ENCODE results near the gene FEM1B.

The FEM1B gene

DNA sequence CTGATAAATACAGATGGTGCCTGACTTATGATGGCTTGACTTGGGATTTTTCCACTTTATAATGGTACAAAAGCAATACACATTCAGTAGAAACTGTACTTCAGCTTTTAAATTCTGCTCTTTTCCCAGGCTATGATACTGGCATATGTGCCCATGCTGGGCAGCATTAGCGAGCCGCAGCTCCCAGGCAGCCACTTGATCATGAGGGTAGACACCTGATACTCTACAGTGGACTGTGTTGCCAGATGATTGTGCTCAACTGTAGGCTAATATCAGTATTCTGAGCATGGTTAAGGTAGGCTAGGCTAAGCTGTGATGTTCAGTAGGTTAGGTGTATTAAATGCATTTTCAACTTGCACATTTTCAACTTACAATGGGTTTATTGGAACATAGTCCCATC is 17.7 kb upstream of the FEM1B start:
- DNase-seq (ENCODE audit: low read depth), result no peak

DNA sequence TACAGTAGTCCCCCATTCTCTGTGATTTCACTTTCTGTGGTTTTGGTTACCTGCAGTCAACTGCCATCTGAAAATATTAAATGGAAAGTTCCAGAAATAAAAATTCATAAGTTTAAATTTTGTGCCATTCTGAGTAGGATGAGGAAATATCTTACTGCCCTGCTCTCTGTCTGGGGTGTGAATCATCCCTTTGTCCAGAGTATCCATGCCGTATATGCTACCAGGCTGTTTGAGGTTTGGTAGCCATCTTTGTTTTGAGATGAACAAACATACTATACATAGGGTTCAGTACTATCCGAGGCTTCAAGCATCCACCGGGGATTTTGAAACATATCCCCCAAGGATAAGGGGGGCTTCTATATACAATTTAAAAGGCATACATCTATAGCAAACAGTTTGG is 16.3 kb upstream of the FEM1B start:
- DNase-seq (ENCODE audit: low read depth), result no peak

DNA sequence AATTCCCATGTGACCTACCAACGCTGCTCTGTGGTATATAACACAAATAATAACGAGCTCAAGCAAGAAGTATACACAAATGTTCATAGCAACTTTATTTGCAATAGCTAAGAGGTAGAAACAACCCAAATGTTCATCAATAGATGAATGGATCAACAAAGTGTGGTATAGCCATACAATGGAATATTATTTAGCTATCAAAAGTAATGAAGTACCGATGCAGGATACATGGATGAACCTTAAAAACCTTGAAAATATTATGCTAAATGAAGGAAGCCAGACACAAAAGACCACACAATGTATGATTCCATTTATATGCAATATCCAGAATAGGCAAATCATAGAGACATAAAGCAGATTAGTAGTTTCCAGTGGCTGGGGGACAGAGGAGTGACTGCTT is 15.6 kb upstream of the FEM1B start:
- no peak for DNase-seq (ENCODE audit: low read depth)

DNA sequence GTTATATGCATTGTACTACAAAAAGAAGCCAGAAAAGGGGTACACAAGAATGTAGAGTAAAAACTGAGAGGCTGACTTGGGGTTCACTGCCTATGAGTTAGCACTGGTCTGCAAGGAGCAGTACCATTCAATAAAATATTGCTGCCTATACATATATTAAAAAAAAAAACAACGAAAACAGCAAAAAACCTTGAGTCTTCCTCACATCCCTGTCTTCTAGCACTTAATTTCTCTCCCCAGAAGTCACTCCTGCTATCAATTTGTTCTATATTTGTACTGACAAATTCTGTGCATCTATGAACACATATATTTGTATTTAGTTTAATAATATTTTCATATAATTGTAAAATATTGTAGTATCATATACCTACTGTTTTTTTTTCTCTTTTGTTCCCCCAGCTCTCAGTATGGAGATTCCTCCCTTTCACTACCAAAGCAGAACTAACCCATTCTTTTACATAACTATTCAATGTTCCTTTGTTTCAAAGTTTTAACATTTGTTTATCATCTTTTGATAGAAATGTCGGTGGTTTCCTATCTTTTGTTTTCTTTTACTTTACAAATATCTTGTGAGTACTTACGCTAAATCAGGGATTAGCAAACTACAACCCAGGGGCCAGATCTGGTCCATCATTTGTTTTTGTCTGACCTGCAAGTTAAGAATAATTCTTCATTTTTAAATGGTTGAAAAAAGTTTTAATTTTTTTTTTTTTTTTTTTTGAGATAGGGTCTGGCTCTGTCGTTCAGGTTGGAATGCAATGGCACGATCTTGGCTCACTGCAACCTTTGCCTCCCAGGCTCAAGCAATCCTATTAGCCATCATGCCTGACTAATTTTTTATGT is 14.8 kb upstream of the FEM1B start:
- no peak for DNase-seq (ENCODE audit: low read depth)

DNA sequence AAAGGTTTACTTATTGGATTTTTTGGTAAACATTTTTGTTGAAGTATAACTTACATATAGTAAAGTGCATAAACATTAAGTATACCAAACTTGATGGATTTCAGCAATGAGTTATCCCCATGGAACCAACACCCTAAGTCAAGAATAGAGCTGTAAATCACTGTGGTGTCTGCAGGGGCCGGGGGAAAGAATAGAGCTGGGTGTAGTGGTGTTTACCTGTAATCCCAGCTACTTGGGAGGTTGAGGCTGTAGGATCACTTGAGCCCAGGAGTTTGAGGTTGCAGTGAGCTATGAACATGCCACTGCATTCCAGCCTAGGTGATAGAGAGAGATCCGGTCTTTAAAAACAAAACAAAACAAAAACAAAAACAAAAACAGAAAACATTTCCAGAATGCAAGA is 13.3 kb upstream of the FEM1B start:
- no peak for DNase-seq (ENCODE audit: low read depth)

DNA sequence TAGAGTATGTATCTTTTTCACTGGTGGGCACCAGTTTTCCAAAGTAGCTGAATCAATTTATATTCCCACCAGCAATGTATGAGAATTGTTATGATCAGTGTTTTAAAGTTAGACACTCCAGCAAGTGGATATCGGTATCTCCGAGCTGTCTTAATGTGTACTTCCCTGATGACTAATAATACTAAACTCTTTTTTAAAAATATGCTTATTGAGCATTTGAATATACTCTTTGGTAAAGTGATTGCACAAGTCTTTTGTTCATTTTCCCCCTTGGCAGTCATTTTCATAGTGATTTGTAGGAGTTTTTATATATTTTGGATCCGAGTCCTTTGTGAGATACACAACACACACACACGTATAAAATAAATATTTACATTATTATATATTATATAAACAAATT is 12.5 kb upstream of the FEM1B start:
- no peak for DNase-seq (ENCODE audit: low read depth)

DNA sequence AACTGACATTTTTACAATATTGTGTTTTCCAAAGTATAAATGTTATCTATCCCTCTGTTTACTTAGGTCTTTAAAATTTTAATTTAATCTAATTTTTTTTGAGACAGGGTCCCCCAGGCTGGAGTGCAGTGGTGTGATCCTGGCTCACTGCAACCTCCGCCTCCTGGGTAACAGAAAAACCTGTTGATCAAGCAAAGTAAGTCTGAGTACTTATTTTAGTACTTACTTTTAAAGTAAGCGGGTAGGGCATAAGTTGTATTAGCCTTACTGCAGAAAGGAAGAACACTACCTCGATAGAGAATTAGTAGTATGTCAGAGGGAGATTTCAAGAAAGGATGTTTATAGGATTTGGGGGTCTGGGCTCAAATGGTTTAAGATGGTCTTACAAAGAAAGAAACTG is 11.9 kb upstream of the FEM1B start:
- DNase-seq (ENCODE audit: low read depth), result no peak

DNA sequence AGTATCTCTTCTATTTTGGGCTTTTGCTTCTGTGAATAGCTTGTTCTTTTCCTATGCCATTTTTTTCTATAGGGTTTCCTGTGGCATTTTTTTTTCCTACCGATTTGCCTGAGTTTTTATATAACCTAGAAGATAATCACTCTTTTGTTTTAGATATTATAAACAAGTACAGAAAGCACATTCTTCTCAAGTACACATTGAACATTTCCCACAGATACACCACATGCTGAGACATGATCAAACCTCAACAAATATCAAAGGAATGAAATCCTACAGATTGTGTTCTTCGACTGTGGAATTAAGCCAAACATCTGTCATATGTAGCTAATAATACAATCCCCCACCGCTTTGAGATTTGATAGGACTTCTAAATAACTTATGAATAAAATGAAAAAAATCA is 9.1 kb upstream of the FEM1B start:
- no peak for DNase-seq (ENCODE audit: low read depth)

DNA sequence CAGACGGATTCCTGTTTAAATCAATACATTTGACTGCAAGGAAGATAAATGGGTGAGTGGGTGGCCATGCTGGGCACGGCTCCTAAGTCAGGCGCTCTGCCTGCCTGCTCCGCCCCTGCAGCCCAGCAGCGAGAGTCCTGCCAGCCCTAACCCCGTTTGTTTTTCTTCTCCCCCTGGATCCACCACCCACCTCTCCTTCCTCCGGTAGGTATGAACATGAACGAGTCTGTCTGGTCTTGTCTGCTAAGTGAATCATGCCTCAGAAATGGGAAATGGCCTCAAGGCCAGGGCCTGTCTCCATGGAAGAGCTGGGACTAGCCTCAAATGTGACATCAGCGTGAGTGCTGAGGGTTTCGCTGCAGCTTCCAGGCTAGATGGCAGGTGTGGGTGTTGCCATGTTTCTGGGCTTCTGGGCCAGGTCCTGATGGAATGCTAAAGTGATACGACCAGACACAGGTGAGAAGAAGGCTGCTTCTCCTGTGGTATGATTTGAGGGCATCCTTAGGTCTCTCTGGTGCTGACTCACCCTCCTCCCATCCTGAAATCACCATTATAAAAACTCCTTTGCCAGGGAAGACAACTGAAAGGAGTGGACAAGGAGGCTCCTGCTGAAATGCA is 5.6 kb upstream of the FEM1B start:
- DNase-seq (ENCODE audit: low read depth), result peak; percentile 55

DNA sequence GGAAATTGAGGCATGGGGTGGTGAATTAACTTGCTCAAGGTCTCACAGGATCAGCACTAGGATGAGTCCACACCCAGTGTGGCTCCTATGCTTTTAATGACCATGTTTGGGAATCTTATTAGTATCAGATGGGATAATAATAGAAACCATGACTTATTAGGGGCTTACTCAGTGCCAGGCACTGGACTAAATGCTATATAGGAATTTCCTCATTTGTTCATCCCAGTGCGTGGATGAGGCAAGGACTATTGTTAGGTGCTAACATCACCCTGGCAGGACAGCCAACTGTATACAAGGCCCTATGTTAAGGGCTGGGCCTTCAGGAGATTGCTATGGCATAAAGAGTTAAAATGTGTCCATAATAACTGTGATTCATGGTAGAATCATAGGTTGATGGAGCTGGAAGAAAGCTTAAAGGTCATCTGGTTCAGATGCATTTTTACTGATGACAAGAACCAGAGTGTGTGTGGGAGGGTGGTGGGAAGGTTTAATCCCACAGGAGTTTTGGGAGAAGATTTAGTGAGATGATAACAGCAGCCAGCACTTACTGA is 4.7 kb upstream of the FEM1B start:
- DNase-seq (ENCODE audit: low read depth), result peak; percentile 51

DNA sequence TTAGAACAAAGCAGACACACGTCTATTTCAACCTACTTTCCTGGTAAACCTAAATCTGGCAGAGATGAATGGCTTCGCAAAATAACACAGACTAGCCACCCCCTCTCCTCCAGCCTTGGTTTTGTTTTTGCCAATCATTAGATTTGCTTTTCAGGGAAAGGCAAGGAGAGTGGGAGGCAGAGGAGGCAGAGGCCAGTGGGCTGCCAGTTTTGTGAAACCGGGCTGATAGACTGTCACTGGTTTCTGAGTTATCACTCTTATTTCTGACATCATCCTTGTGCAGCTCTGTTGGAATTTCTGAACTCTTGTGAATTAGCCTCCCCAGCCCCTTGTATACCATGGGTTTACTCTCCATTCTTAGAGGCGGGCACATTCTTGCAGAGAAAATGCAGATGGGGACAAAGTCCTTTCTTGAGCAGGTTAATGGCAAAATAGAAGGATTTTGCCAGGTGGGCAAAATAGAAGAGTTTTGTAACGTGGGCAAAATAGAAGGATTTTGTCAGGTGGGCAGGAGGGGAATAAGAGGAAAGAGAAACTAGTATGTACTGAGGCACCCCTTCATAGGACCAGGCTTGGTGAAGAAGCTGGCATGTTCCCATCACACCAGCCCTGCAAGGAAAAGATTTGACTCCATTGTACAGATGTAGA is 3.2 kb upstream of the FEM1B start:
- no peak for DNase-seq (ENCODE audit: low read depth)

DNA sequence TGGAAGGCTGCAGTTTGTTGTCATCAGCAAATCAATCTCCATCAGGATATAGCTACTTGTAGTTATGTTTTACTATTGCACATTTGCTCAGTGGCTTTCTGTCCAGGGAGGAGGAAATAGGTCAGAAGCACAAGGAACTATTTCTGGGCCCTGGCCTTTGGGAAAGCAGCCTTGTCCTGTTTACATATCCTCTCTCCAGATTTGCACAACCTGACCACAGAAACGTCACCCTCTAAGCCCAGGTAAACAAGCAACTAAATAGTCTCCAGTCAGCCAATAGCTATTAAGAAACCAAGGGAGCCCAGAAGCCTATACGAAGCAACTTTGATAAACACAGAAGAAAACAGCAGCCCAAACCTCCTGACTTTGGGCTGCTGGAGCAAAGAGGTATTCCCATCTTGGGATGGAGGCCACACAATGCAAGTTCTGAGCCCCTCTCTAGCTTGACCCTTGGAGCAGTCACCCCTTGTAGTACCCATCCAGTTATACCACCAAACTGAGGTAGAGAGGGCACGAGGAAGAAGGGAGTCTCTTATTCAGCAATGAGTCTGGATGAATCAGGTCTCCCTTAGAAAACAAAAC is 2.3 kb upstream of the FEM1B start:
- no peak for DNase-seq (ENCODE audit: low read depth)

DNA sequence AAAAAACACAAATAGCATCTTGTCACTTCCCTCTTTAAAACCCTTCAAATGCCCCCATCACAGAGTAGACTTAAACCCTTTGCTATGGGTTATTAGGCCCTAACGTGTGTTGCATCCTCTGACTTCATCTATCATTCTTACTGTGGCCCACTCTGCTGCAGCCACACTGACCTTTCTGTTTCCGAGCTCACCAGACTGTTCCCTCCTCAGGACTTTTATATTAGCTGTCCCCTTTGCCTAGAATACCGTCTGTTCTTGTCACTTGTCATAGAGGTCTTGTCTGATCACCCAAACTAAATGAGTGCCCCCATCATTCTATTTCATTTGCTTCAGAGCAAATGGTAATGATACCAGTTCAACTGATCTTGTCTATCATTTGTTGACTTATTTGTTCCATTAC is 877 bp upstream of the FEM1B start:
- DNase-seq (ENCODE audit: low read depth), result no peak

DNA sequence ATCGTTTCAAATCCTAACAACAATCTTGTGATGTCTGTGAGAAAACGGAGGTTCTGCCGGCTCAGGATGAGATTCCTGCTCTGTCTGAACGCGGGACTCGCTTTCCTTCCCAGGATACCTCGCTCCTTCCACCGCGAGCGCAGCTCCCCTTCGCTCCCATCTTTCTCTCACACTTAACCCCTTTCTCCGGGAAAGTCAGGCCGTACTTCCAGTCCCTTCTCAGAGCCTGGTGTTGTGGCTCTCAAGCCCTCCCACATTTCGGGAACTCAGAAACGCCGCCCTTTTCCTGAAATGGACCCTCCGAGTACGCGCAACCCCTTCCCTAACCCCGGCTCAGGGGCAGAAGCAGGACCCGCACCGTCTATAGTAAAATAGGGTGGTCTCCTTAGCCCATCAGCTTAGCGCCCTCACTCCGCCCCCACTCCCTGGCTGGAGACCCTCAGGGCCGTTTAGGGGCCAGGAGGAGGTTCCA is 378 bp upstream of the FEM1B start:
- no peak for DNase-seq (ENCODE audit: low read depth)

DNA sequence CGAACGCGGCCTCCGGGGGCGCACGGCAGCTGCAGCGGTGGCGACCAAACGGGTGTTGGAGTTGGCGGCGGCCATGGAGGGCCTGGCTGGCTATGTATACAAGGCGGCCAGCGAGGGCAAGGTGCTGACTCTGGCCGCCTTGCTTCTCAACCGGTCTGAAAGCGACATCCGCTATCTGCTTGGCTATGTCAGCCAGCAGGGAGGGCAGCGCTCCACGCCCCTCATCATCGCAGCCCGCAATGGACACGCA is 725 bp downstream of the FEM1B start:
- no peak for DNase-seq (ENCODE audit: low read depth)

DNA sequence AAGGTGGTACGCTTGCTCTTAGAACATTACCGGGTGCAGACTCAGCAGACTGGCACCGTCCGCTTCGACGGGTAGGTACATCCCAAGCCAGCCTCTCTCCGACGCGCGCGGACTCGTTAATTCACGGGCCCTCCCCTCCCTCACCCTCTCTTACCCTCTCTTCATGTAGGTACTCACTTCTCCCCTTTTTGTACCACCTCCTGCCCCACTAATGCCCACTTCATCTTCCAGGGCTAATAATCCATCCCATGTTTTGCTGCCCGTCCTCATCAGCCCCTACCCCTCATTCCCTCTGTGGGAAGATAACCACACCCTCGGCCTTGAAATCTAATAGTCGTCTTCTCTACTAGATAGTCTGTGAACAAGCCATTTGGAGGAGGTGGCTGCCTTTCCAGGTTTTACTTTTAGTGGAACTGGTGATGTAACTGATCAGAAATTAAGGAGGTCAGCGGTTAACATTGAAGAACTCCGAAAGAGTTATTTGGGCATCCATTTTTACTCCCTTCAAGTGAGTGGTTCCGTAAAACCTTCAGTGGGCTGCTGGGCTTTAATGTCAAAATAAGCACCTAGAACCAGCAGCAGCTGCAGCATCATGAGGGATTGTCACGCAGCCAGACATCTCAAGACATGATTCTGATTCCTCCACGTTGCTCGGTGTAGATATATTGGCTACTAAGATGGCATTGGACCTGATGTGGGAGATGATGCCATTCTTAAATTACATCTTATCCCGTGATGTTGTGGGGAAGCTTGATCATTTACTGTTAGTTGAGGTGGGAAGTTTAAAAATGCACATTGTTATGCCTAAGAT is 1.3 kb downstream of the FEM1B start:
- no peak for DNase-seq (ENCODE audit: low read depth)

DNA sequence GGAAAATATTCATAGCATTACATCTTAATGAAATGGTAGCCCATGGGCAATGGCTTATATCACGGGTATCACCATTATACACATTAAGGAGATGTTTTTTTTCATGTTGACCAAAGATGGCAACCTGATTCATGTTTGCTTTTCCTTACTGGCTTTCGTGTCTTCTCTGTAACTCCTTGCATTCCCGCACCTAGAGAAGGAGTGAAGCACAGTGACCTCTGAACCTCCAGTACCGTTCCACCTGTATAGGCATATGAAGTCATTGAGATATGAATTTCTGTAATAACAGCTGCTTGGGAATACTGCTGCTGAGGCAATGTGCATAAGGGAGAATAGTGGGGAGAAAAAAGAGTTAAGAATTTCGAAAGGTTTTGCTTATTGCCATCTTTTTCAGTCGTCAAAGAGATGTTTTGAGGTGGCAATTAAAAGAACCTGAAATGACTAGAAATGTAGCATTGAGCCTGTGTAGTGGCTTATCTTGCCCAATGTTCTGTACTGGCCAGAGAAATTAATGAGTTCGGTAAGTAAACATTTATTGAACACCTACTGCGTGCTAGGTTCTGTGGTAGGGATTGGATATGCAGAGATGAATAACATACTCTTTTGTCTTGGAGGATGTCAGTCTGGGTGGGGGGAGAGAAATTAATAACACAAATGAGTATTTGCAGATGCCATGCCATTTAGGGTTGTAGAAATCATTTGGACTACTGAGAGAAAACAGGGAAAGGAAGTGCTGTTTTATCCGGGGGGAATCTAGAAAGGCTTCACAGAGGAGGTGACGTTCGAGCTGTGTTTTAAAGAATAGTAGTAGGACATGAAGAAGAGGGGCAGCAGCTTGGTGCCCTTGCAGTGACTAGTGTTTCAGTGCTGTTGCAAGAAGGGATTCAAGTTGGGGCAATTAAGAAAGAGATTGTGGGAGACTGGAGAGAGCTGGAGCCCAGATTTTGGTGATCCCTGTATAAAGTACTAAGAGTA is 2.5 kb downstream of the FEM1B start:
- no peak for DNase-seq (ENCODE audit: low read depth)

DNA sequence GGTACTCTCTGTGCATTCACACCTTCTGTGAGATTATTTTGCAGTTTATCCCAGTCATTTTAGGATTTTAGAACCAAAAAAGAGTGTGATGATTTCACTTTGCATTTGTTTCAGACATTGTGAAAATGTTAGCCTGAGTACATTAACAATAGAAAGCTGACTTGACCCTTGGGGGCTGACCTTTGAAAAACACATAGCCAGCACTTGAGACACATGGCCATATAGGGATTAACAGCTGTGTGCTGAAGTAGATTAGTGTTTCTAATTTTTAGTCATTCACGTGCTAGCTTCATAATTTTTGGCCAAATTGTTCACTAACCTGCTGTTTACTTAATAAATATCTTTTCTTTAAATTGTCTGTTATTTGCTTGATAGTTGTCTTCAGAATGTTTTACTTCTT is 3.5 kb downstream of the FEM1B start:
- no peak for DNase-seq (ENCODE audit: low read depth)

DNA sequence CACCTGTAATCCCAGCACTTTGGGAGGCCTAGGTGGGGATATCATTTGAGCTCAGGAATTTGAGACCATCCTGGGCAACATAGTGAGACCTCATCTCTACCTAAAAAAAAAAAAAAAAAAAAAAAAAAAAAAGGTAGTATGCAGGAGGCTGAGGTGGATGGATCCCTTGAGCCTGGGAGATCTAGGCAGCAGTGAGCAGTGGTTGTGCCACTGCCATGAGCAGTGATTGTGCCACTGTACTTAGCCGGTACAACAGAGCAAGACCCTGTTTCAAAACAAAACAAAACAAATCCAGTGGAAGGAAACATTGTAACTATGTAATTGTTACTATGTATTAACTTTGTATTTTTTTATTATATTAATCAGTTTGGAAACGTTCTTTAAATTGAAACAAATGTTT is 5.9 kb downstream of the FEM1B start:
- no peak for DNase-seq (ENCODE audit: low read depth)

DNA sequence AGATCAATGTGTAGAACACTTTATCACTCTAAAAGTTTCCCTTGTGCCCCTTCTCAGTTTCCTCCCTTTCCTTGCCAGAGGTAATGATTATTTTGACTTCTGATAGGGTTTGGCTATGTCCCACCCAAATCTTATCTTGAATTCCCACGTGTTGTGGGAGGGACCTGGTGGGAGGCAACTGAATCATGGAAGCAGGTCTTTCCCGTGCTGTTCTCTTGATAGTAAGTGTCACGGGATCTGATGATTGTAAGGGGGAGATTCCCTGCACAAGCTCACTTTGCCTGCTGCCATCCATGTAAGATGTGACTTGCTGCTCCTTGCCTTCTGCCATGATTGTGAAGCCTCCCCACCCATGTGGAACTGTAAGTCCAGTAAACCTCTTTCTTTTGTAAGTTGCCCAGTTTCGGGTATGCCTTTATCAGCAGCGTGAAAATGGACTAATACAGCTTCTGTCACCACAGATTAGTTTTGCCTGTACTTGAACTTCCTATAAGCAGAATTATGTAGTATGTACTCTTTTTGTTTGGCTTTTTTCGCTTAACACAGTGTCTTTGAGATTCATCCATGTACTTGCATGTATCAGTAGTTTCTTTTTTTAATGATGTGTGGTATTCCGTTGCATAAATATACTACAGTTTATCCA is 7.2 kb downstream of the FEM1B start:
- no peak for DNase-seq (ENCODE audit: low read depth)

All from HS-5 (cell line).